Inflammatory macrophage treated with lipopolysaccharide for 1 hour (primary cell): ENCODE measurements around the gene GFI1.
"Not testable (repeated sequence)": the region's sequence is repeated elsewhere in the genome, so short reads cannot be mapped to it uniquely, and the experiment has no call there.

Experiments
- DNase-seq, 2 donors: peaks; one replicate each; pipeline ENCODE4 v3.0.0-alpha.2; 2020 to 2022

GFI1 gene

GRCh38 chr1:92464588-92465255 is 22.0 kb downstream of the GFI1 start:
- no peak for DNase-seq

GRCh38 chr1:92461364-92462097 is 25.2 kb downstream of the GFI1 start:
- peak; percentile 53 to 58 for DNase-seq

GRCh38 chr1:92459871-92460320 is 26.8 kb downstream of the GFI1 start:
- DNase-seq, result peak; percentile 61 to 78

- peak; percentile 35 to 44 for DNase-seq
Measured at GRCh38 chr1:92458146-92458545, 28.6 kb downstream of the GFI1 start.

GRCh38 chr1:92447976-92448375 is 38.7 kb downstream of the GFI1 start:
- no peak for DNase-seq

- DNase-seq, result no peak
Measured at GRCh38 chr1:92447033-92447681, 39.6 kb downstream of the GFI1 start.

GRCh38 chr1:92446546-92446945 is 40.2 kb downstream of the GFI1 start:
- no peak for DNase-seq

- no peak for DNase-seq
Measured at GRCh38 chr1:92445865-92446264, 40.9 kb downstream of the GFI1 start.

- DNase-seq, result no peak
Measured at GRCh38 chr1:92444351-92444750, 42.4 kb downstream of the GFI1 start.

GRCh38 chr1:92443893-92444292 is 42.8 kb downstream of the GFI1 start:
- no peak for DNase-seq

- DNase-seq, result no peak
Measured at GRCh38 chr1:92442351-92442750, 44.4 kb downstream of the GFI1 start.

GRCh38 chr1:92441697-92442342 is 44.9 kb downstream of the GFI1 start:
- DNase-seq, result no peak

GRCh38 chr1:92441316-92441696 is 45.4 kb downstream of the GFI1 start:
- no peak for DNase-seq

- no peak for DNase-seq
Measured at GRCh38 chr1:92439291-92439690, 47.4 kb downstream of the GFI1 start.

- not testable (repeated sequence) for DNase-seq
Measured at GRCh38 chr1:92434572-92434971, 52.2 kb downstream of the GFI1 start.

- DNase-seq, result no peak
Measured at GRCh38 chr1:92430030-92430429, 56.7 kb downstream of the GFI1 start.

GRCh38 chr1:92425617-92426016 is 61.1 kb downstream of the GFI1 start:
- DNase-seq, result no peak
